HG03045 (cell line): ENCODE data around the gene BEST2.

Source experiments
- ATAC-seq: cut with Tn5 transposase; IDR thresholded peaks from one replicate; pipeline ENCODE4 v1.9.1; 2021; ENCODE audit warnings: mild to moderate bottlenecking, moderate library complexity; ENCODE audit not compliant: unreplicated experiment

The BEST2 gene

GRCh38 chr19:12785431-12786031 lies 33.9 kb downstream of the BEST2 start:
- ATAC-seq: no peak

- no peak for ATAC-seq
Observed at GRCh38 chr19:12786141-12786870, 34.7 kb downstream of the BEST2 start.

- no peak for ATAC-seq
Observed at GRCh38 chr19:12786952-12787351, 35.4 kb downstream of the BEST2 start.

GRCh38 chr19:12787458-12787857 lies 35.9 kb downstream of the BEST2 start:
- no peak for ATAC-seq

GRCh38 chr19:12788042-12788681 lies 36.6 kb downstream of the BEST2 start:
- ATAC-seq: no peak

GRCh38 chr19:12788682-12789097 lies 37.1 kb downstream of the BEST2 start:
- no peak for ATAC-seq

GRCh38 chr19:12789098-12789903 lies 37.7 kb downstream of the BEST2 start:
- ATAC-seq: no peak

- peak; percentile 36 for ATAC-seq
Observed at GRCh38 chr19:12789904-12790619, 38.5 kb downstream of the BEST2 start.

- no peak for ATAC-seq
Observed at GRCh38 chr19:12790628-12791344, 39.2 kb downstream of the BEST2 start.

- ATAC-seq: peak; percentile 25
Observed at GRCh38 chr19:12791345-12792050, 39.9 kb downstream of the BEST2 start, which contains the start of gene JUNB. TSS of gene JUNB (plus strand) at chr19:12791486. CDS start at chr19:12791772, 286 bp downstream.

- no peak for ATAC-seq
Observed at GRCh38 chr19:12792051-12792852, 40.7 kb downstream of the BEST2 start.

GRCh38 chr19:12792853-12793289 lies 41.3 kb downstream of the BEST2 start:
- ATAC-seq: no peak

- ATAC-seq: peak; percentile 36
Observed at GRCh38 chr19:12793290-12794195, 42.0 kb downstream of the BEST2 start.

GRCh38 chr19:12794196-12794941 lies 42.8 kb downstream of the BEST2 start:
- ATAC-seq: no peak

GRCh38 chr19:12794971-12795381 lies 43.4 kb downstream of the BEST2 start:
- no peak for ATAC-seq
